B cell (primary cell): ENCODE data around the gene FEV.

ENCODE experiments used
- CTCF ChIP-seq: fragments of 200-600 bp; IDR thresholded peaks from one replicate; pipeline ENCODE4 v1.8.0; 2022; ENCODE audit warnings: antibody characterized with exemption, mild to moderate bottlenecking
- EZH2 ChIP-seq: IDR thresholded peaks from 2 replicates; pipeline ENCODE4 v1.6.1; 2012; ENCODE audit warnings: borderline replicate concordance, low read depth, mild to moderate bottlenecking, moderate library complexity, low read length; ENCODE audit not compliant: insufficient read depth, poor library complexity, severe bottlenecking

DNA sequence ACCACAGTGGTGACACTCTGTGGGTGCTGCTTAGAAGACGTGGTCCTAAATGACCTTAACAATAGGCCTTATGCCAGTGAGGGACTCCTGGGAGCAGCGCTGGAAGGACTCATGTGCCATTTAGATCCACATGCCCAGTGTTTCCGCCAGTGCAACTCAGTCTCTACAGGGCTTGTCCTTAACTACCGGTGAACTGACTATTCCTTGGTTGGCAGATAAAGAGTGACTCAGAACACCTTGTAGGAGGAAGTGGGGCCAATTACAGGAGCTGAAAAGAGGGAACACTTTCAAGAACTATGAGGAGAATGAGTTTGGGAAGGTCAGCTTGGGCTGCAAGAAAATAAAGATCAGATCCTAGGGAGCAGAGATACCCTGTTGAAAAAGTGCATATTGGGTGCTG, 27.3 kb downstream of the FEV start:
- TF ChIP-seq CTCF (no peak), EZH2 (no peak)
